Immature natural killer cell (primary cell): ENCODE data around the gene HIVEP1. TPM values are rescaled to one million over a fixed set of nuclear protein-coding genes. Genes with fewer than 3 reads are reported as not detected.

ENCODE experiments used
- DNase-seq, 3 donors: peaks; one replicate each; pipeline ENCODE4 v3.0.0; 2022; ENCODE audit warnings: mixed read lengths in 1 of 3
- H3K27ac Mint-ChIP-seq, 6 donors: one replicate each; pipeline ENCODE4 v1.8.0; 2020; ENCODE audit warnings: mixed read lengths in 6 of 6, mild to moderate bottlenecking in 5 of 6, inconsistent platforms in 4 of 6, moderate library complexity in 3 of 6
- H3K27me3 Mint-ChIP-seq, 3 donors: one replicate each; pipeline ENCODE4 v1.8.0; 2020 to 2021; ENCODE audit warnings: low read depth in 3 of 3, mild to moderate bottlenecking in 3 of 3, mixed read lengths in 3 of 3, moderate library complexity in 3 of 3, inconsistent platforms in 1 of 3
- H3K36me3 Mint-ChIP-seq, 3 donors: one replicate each; pipeline ENCODE4 v1.8.0; 2020; ENCODE audit warnings: mixed read lengths in 3 of 3, inconsistent platforms in 2 of 3, mild to moderate bottlenecking in 2 of 3
- H3K4me1 Mint-ChIP-seq, 2 donors: one replicate each; pipeline ENCODE4 v1.8.0; 2020; ENCODE audit warnings: inconsistent platforms in 2 of 2, mild to moderate bottlenecking in 2 of 2, mixed read lengths in 2 of 2, moderate library complexity in 1 of 2
- H3K4me3 Mint-ChIP-seq, 5 donors: one replicate each; pipeline ENCODE4 v1.8.0; 2020; ENCODE audit warnings: mild to moderate bottlenecking in 5 of 5, mixed read lengths in 5 of 5, inconsistent platforms in 3 of 5, moderate library complexity in 3 of 5
- H3K9me3 Mint-ChIP-seq, 6 donors: one replicate each; pipeline ENCODE4 v1.8.0; 2020; ENCODE audit warnings: mild to moderate bottlenecking in 6 of 6, mixed read lengths in 6 of 6, inconsistent platforms in 4 of 6, moderate library complexity in 3 of 6
- polyA plus RNA-seq, 3 donors: library from polyadenylated mRNA; unstranded; fragments of 300-500 nt; fragmentation: Illumina TruSeq; gene quantifications; one replicate each; pipeline ENCODE4 v1.2.3, GENCODE V29; 2021

HIVEP1 gene
- polyA plus RNA-seq, 3 donors from 2014 or later = 1.9 to 5.5 TPM; not detected in 1

DNA sequence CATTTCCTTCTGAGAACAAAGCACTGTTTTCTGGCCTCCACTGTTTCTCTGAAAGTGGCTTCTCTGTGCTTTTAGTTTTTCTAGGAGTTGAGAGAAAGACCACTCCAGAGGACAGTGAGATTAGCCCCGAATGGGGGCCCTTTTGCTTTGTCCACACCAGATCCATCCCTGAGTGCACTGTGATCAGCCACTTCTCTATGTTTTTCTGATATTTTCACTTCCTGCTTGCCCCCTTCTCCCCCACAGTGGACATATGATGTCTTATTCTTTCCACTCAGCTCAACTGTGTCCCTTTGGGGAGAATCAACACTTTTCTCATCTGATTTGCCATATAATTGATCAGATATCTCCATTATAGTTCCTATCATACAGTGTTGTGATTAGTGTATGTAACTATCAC lies 35.6 kb upstream of the HIVEP1 start:
- H3K36me3 Mint-ChIP-seq = no peaks in the 10 kb centered on the region
- H3K9me3 Mint-ChIP-seq = no peaks in the 10 kb centered on the region
- DNase-seq = no peak
- H3K27me3 Mint-ChIP-seq = peaks cover 3 to 5% (median 4%) of the 10 kb centered on the region in 3 donors
- H3K4me1 Mint-ChIP-seq = peaks cover 35 to 53% of the 10 kb centered on the region in 2 donors
- peak overlapping the region in 3 of 5 donors; percentile 3 to 37 (median 15) for H3K4me3 Mint-ChIP-seq
- peak overlapping the region in 4 of 6 donors; percentile 50 to 86 (median 54) for H3K27ac Mint-ChIP-seq

DNA sequence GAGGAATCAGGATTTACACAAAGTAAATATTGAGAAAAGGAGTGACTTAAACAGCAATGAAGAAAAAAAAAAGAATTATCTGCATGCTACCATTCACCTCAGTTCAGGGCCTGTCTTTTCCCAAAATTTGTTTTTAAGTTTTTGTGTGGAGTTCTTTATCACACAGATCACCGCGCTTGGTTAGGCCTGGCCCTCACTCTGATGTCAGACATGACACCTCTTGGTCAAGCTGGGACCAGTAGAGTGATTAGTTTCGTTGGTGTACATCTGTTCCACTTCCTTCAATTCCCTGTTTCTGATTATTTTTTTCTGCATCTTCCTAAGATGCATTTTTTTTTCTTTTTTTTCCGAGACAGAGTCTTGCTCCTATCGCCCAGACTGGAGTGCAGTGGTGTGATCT lies 34.9 kb upstream of the HIVEP1 start:
- no peak overlapping the region for H3K27ac Mint-ChIP-seq
- no peaks in the 10 kb centered on the region for H3K9me3 Mint-ChIP-seq
- peaks cover 30 to 47% of the 10 kb centered on the region in 2 donors for H3K4me1 Mint-ChIP-seq
- no peak for DNase-seq
- no peak overlapping the region for H3K4me3 Mint-ChIP-seq
- peaks cover 3 to 5% (median 4%) of the 10 kb centered on the region in 3 donors for H3K27me3 Mint-ChIP-seq
- H3K36me3 Mint-ChIP-seq = no peaks in the 10 kb centered on the region

DNA sequence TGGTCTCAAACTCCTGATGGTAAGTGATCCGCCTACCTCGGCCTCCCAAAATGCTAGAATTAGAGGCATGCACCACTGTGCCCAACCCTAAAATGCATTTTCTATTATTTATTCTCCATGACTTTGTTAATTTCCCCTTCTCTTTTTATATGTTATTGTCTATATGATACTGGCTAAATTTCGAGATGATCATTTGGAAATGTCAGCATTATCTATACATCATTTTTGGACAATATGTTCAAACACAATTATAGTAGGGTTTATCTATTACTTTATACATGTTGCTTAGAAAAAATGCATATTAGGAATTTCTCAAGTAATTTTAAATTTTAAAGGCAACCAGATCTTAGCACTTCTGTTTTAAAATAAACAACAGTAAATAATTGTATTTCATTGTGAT lies 34.4 kb upstream of the HIVEP1 start:
- Mint-ChIP-seq H3K36me3 (no peaks in the 10 kb centered on the region), H3K9me3 (no peaks in the 10 kb centered on the region), H3K27me3 (peaks cover 3 to 5% (median 4%) of the 10 kb centered on the region in 3 donors), H3K4me1 (peaks cover 27 to 41% of the 10 kb centered on the region in 2 donors), H3K27ac (no peak overlapping the region), H3K4me3 (no peak overlapping the region)
- no peak for DNase-seq

DNA sequence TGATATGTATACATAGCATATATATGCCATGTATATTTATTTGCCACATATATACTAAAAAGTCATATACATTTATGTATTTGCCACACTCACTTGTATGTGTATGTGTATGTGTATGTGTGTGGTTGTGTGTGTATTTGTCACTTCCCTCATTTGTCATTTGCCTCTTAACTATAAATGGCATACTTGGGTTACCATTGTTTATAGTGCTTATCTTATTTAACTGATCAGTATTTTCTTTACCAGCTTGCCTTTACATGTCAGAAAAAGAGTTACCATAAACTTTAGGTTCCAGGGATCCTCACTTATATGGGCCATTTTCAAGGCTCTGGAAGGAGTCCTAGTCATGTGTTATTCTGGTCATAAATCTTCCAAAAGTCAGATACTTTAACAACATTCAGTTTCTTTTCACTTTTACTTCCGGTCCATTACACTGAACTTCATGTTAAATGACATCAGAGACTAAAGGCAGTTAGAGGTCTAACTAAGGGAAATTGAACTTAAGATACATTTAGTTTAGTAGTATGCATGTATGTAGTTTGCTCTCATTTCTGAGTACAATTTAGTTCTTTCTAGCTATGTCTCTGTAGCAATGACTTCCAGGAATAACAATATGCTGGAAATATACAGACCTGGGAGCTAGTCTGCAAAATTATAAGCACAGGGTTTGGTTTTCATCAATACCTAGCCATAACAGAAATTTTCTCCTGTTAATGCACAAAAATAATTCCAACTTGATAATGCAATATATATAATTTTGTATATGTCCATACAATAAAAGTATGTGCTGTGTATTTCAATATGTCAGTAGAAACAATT lies 33.7 kb upstream of the HIVEP1 start:
- Mint-ChIP-seq H3K27ac (peak overlapping the region in 3 of 6 donors; percentile 40 to 69 (median 56)), H3K4me3 (peak overlapping the region in 1 of 5 donors; percentile 13)
- DNase-seq = peak in 1 of 3 donors; percentile 2

DNA sequence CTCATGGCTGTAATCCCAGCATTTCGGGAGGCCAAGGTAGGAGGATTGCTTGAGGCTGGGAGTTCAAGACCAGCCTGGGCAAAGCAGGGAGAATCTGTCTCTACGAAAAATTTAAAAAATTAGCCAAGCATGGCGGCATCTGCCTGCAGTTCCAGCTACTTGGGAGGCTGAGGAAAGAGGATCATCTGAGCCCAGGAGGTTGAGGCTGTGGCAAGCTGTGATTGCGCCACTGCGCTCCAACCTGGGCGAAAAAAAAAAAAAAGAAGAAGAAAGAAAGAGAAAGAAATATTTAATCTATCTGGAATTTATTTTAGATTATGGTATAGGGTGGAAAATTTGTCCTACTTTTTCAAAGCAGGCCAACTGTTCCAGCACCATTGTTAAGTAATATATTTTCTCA lies 32.2 kb upstream of the HIVEP1 start:
- Mint-ChIP-seq H3K9me3 (no peaks in the 10 kb centered on the region), H3K4me1 (peaks cover 23 to 35% of the 10 kb centered on the region in 2 donors), H3K27ac (no peak overlapping the region), H3K27me3 (peaks cover 3 to 5% (median 4%) of the 10 kb centered on the region in 3 donors), H3K36me3 (no peaks in the 10 kb centered on the region), H3K4me3 (no peak overlapping the region)
- DNase-seq = no peak

More for the DNA sequence above, 33.7 kb upstream of the HIVEP1 start:
- Mint-ChIP-seq H3K36me3 (no peaks in the 10 kb centered on the region), H3K9me3 (no peaks in the 10 kb centered on the region), H3K4me1 (peaks cover 25 to 38% of the 10 kb centered on the region in 2 donors), H3K27me3 (peaks cover 3 to 5% (median 4%) of the 10 kb centered on the region in 3 donors)

DNA sequence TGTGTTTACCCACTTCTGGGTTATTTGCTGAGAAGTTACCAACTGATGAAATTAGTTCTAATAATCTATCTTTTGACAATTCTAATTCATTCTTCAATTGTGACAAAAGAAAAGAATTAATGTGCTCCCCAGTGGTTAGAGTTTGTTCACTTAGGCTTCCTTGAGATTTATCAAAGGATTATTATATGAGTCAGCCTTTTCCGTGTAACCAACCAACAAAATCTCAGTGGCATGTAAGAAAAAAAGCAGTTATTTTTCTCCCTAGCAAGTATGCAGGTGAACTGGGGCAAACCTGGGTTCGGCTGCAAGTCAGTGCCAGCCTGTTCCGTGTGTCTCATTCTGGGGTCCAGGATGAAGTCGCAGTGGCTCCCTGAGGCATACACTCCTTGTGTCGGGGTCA lies 28.8 kb upstream of the HIVEP1 start:
- H3K27me3 Mint-ChIP-seq = peaks cover 0 to 2% (median 2%) of the 10 kb centered on the region in 3 donors
- no peak overlapping the region for H3K27ac Mint-ChIP-seq
- H3K9me3 Mint-ChIP-seq = no peaks in the 10 kb centered on the region
- no peak for DNase-seq
- H3K4me1 Mint-ChIP-seq = peaks cover 3 to 4% of the 10 kb centered on the region in 2 donors
- H3K4me3 Mint-ChIP-seq = no peak overlapping the region
- no peaks in the 10 kb centered on the region for H3K36me3 Mint-ChIP-seq

DNA sequence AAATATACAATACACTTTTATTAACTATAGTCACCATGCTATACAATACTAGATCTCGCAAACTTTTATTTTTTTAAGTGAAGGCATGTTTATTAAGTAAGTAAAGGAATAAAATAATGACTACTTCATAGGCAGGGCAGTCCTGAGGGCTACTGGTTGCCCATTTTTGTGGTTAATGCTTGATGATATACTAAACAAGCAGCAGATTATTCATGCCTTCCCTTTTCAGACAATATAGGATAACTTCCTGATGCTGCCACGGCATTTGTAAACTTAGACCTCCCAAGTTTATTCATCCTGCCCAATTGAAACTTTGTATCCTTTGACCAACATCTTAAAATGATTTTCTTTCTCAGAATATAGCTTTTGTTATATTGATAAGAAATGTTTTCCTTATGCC lies 24.7 kb upstream of the HIVEP1 start:
- H3K4me1 Mint-ChIP-seq = no peaks in the 10 kb centered on the region
- H3K27me3 Mint-ChIP-seq = peaks cover 0 to 5% (median 2%) of the 10 kb centered on the region in 3 donors
- H3K9me3 Mint-ChIP-seq = no peaks in the 10 kb centered on the region
- H3K4me3 Mint-ChIP-seq = no peak overlapping the region
- no peaks in the 10 kb centered on the region for H3K36me3 Mint-ChIP-seq
- no peak overlapping the region for H3K27ac Mint-ChIP-seq
- DNase-seq = no peak

DNA sequence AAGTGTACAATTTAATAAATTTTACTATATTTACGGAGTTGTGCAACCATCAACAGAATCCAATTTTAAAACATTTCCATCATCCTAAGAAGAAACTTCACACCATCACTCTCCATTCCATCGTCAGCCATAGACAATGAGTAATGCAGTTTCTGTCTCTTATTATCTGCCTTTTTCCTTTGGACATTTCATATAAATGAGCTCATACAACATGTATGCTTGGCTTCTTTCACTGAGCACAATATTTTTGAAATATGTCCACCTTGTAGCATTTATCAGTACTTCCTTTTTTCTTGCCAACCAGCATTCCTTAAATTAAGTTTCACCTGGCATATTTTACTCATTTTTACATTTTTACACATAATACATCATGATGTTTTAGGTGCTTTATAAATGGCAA lies 22.7 kb upstream of the HIVEP1 start:
- no peak overlapping the region for H3K27ac Mint-ChIP-seq
- DNase-seq = no peak

DNA sequence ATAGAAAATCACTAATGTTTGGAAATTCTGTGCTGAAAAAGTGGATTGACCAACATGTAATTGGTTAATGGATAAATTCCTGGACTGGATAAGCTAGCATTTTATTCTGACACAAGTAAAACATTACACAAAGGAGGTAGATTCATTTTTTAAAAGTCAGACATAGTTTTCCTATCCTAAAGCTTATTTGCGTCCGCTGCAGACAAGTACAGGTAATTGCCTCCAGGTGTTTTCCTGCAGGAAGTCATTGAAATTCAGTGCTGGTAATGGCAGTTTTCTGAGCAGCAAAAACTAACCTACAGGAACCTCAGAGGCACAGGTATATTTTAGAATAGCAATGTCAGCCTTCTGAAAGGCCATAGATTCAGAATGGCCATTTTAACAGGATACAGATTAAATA lies 20.0 kb upstream of the HIVEP1 start:
- Mint-ChIP-seq H3K4me1 (no peaks in the 10 kb centered on the region), H3K36me3 (no peaks in the 10 kb centered on the region)

More for the DNA sequence above, 22.7 kb upstream of the HIVEP1 start:
- no peaks in the 10 kb centered on the region for H3K4me1 Mint-ChIP-seq
- H3K36me3 Mint-ChIP-seq = no peaks in the 10 kb centered on the region
- H3K9me3 Mint-ChIP-seq = no peaks in the 10 kb centered on the region
- H3K4me3 Mint-ChIP-seq = no peak overlapping the region
- H3K27me3 Mint-ChIP-seq = peaks cover 1 to 5% (median 2%) of the 10 kb centered on the region in 3 donors

DNA sequence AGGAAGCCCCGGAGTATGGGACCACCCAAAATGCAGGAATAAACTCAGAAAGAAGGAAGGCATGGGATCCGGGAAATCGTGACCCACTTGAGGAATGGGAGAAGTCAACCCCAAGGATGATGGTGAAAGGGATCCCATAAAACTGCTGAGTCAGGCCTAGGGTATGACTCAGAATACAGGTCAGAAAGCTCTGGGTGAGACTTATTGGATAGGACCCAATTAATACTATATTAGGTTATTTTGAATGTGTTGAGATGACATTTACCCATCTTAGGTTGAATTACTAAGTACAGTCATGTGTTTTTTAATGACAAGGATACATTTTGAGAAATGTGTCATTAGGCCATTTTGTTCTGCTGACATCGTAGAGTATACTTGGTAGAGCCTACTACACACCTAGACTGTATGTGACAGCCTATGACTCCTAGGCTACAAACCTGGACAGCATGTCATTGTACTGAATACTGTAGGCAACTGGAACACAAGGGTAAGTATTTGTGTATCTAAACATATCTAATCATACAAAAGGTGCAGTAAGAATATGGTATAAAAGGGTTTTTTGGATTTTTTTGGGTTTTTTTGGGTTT lies 17.1 kb upstream of the HIVEP1 start:
- H3K4me3 Mint-ChIP-seq = no peak overlapping the region
- H3K36me3 Mint-ChIP-seq = no peaks in the 10 kb centered on the region
- DNase-seq = no peak
- peaks cover 0 to 4% (median 0%) of the 10 kb centered on the region in 3 donors for H3K27me3 Mint-ChIP-seq
- no peaks in the 10 kb centered on the region for H3K9me3 Mint-ChIP-seq
- H3K4me1 Mint-ChIP-seq = no peaks in the 10 kb centered on the region
- no peak overlapping the region for H3K27ac Mint-ChIP-seq

More for the DNA sequence above, 20.0 kb upstream of the HIVEP1 start:
- DNase-seq = no peak
- Mint-ChIP-seq H3K9me3 (no peaks in the 10 kb centered on the region), H3K27ac (no peak overlapping the region), H3K4me3 (no peak overlapping the region), H3K27me3 (peaks cover under 1 to 4% (median 2%) of the 10 kb centered on the region in 3 donors)

DNA sequence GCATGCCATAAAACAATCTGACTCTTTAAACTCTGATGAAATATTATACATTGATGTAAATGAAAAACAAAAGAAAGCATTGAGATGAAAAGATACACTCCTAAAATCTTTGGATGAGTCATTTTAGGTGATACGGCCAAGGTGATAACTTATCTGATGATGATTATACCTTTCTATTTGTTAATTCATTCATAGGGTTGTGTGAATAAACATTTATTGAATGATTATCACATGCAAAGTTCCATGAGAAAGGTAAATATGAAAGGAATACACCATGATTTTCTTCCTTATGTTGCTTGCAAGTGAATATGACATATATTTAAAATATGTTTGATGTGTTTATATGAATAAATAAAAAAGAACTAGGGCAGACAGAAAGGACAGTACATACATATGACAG lies 15.4 kb upstream of the HIVEP1 start:
- H3K4me3 Mint-ChIP-seq = no peak overlapping the region
- H3K36me3 Mint-ChIP-seq = no peaks in the 10 kb centered on the region
- peaks cover 0 to 4% (median 2%) of the 10 kb centered on the region in 3 donors for H3K27me3 Mint-ChIP-seq
- no peak for DNase-seq
- no peaks in the 10 kb centered on the region for H3K4me1 Mint-ChIP-seq
- H3K27ac Mint-ChIP-seq = no peak overlapping the region
- no peaks in the 10 kb centered on the region for H3K9me3 Mint-ChIP-seq

DNA sequence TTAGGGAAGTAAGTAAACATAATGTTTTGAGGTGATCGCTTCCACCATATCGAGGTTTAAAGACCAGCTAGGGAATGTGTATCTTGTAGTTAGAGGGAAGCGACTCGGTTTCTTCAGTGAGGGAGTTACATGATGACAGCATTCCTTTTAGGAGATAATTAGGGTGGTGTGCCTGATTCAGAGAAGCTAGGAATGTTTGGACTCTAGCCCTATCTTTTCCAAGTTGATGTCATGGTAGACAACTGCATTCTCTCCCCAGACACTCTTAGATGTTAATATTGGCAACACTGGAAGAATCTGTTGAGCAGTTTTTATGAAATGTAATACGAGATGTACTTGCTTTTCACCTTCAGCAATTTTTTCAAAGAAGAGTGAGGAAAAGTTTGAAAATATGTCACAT lies 12.9 kb upstream of the HIVEP1 start:
- Mint-ChIP-seq H3K27ac (no peak overlapping the region), H3K27me3 (peaks cover 0 to 2% (median 2%) of the 10 kb centered on the region in 3 donors), H3K9me3 (no peaks in the 10 kb centered on the region), H3K4me1 (no peaks in the 10 kb centered on the region), H3K4me3 (no peak overlapping the region), H3K36me3 (no peaks in the 10 kb centered on the region)
- no peak for DNase-seq

DNA sequence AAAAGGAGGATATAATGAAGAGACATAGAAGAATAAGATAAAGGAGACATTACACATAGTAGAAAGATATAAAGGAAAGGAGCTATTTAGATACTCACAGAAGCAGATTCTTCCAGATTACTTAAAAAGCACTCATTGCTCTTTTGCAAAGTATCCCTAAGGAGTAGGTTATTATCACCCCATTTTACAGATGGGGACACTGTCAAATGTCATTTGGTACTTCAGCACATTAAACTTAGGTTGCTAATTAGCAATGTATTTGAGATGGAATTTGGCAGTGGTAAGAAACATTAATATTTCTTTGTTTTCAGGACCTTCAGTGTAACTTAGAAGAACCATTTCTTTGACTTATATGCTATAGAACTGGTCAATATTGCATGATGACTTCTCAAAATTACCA lies 11.9 kb upstream of the HIVEP1 start:
- Mint-ChIP-seq H3K9me3 (no peaks in the 10 kb centered on the region), H3K27me3 (peaks cover 0 to 2% (median 0%) of the 10 kb centered on the region in 3 donors), H3K4me3 (no peak overlapping the region), H3K36me3 (no peaks in the 10 kb centered on the region), H3K27ac (no peak overlapping the region), H3K4me1 (no peaks in the 10 kb centered on the region)
- no peak for DNase-seq

DNA sequence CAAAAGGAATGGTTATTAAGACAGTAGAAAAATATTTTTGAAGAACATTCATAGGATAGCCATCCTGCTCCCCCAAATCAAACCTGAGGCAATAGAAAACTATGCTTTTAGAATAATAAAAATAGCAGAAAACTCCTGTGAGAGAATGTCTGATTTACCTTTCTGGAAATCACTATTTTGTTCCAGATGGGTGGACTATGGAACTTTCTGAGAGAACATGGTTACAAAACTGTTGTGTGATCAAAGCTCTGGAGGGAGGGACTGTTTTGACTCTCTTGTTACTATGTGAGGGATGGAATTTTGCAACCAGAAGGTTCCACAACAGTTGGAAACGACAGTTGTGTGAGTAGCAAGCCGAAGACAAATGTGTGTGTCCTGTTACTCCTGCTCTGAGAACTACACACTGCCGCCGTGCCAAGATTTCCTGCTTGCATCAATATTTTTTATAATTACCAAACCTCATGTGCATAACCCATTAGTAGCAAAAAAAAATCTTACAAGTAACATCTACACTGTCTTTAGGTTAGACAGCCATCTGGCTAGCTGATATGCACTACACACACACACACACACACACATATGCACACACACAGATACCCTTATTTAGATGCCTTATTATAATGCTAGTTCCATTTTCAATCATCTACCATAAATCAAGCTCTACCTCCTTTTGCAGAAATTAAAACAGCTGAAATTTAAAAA lies 11.0 kb upstream of the HIVEP1 start:
- peaks cover 0 to 2% (median 0%) of the 10 kb centered on the region in 3 donors for H3K27me3 Mint-ChIP-seq
- no peak overlapping the region for H3K4me3 Mint-ChIP-seq

More for the DNA sequence above, 11.0 kb upstream of the HIVEP1 start:
- Mint-ChIP-seq H3K4me1 (no peaks in the 10 kb centered on the region), H3K27ac (no peak overlapping the region), H3K36me3 (no peaks in the 10 kb centered on the region), H3K9me3 (no peaks in the 10 kb centered on the region)
- no peak for DNase-seq
